Nephron progenitor cell (in vitro differentiated cells): Measurements from ENCODE around the gene CCDC70.

Source experiments
- DNase-seq: peaks from one replicate; pipeline ENCODE4 v3.0.0; 2021
- H3K27ac Mint-ChIP-seq: 2 replicates; pipeline ENCODE4 v1.8.0; 2021; ENCODE audit warnings: mild to moderate bottlenecking, moderate library complexity, mixed read lengths
- H3K27me3 Mint-ChIP-seq: 2 replicates; pipeline ENCODE4 v1.8.0; 2021; ENCODE audit warnings: mild to moderate bottlenecking, low read depth, mixed read lengths; ENCODE audit not compliant: poor library complexity
- H3K36me3 Mint-ChIP-seq: 2 replicates; pipeline ENCODE4 v1.8.0; 2021; ENCODE audit warnings: low read depth, mixed read lengths
- H3K4me1 Mint-ChIP-seq: 2 replicates; pipeline ENCODE4 v1.8.0; 2021; ENCODE audit warnings: mixed read lengths
- H3K4me3 Mint-ChIP-seq: 2 replicates; pipeline ENCODE4 v1.8.0; 2021; ENCODE audit warnings: mild to moderate bottlenecking, moderate library complexity, mixed read lengths
- H3K9me3 Mint-ChIP-seq: 2 replicates; pipeline ENCODE4 v1.8.0; 2021; ENCODE audit warnings: mild to moderate bottlenecking, moderate library complexity, mixed read lengths
- CTCF ChIP-seq: fragments of 200-600 bp; sonication (generic); IDR thresholded peaks from 2 replicates; pipeline ENCODE4 v1.5.0; 2021; ENCODE audit warnings: antibody characterized with exemption

The CCDC70 gene

DNA sequence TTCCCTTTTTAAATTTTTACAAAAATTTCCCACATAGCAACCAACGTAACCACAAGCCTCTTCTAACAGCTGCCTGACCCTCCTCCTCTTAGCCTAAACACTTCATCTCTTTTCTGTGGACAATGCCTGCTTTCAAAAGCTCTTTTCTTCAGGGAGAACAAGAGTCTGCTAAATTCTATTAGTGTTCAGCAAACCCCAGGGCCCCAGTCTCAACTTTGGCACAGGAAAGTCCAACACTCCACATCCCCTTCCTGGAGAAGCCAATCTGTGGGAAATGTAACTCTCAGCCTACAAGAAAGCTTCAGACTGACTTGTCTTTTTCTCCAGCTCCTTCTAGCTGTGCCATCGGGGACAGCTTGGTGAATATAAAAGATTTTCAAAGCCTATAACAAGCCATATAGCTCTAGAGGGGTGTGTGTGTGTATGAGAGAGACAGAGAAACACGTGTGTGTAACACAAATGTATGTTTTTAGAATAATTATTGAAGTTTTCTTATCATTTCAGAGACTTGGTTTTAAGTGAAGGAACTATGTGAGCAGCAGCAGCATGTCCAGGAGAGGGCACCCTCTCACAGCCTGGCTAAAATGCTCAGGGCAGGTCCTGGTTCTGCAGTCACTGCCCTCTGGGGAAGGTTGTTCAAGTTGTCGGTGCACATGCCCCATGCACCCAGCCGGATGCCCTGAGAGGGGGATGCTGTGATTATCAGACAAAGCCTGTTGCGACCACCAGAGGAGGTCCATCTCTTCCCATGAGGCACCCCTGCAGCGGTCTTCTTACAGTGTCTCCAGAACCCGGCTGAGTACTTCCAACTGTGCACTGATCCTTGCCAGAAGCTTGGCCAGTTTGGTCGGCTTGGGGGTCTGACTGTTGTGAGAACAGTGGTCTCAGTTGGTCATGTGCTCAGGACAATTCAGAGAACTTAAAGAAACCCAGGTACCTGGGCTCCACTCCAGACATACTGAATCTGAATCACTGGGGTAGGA, 34.4 kb downstream of the CCDC70 start:
- Mint-ChIP-seq H3K4me3 (no peak overlapping the region), H3K27ac (peak overlapping the region; percentile 5), H3K36me3 (no peaks in the 10 kb centered on the region), H3K27me3 (peaks cover 18% of the 10 kb centered on the region), H3K4me1 (peaks cover 25% of the 10 kb centered on the region), H3K9me3 (no peaks in the 10 kb centered on the region)
- peak; percentile 67 for TF ChIP-seq CTCF
- peak; percentile 59 for DNase-seq

DNA sequence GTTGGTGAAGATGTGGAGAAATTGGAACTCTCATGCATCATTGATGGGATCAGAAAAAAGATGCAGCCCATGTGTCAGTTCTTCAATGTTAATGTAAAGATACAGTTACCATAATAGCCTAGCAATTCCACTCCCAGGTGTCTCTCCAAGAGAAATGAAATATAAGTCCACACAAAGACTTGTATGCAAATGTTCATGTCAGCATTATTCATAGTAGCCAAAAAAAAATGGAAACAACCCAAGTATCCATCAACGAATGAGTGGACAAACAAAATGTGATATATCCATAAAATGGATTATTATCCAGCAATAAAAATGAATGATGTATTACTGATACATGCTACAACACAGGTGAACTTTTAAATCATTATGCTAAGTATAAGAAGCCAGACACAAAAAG, 38.7 kb downstream of the CCDC70 start:
- no peak overlapping the region for H3K4me3 Mint-ChIP-seq
- no peak for DNase-seq
- no peaks in the 10 kb centered on the region for H3K9me3 Mint-ChIP-seq
- H3K36me3 Mint-ChIP-seq = no peaks in the 10 kb centered on the region
- H3K4me1 Mint-ChIP-seq = peaks cover 5% of the 10 kb centered on the region
- no peak for TF ChIP-seq CTCF
- no peak overlapping the region for H3K27ac Mint-ChIP-seq
- peaks cover 22% of the 10 kb centered on the region for H3K27me3 Mint-ChIP-seq

DNA sequence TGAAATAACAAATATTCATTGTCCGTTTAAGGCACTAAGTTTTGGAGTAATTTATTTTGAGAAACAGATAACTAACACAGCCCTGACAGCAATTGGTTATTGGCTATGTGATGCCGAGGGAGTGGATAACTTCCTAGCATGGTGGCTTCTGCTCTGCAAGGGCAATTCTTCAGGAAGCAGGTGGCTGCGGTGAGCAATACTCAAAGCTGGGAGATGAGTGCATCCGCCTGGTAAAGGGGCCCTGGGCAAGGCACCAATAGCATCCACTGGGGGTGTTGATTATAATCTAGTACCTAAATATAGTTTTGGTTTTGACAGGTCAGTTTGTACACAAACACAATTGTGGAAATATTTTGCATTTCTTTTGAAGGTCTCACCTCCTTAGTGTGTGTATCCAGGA, 41.0 kb downstream of the CCDC70 start:
- Mint-ChIP-seq H3K4me3 (no peak overlapping the region), H3K27me3 (peaks cover 27% of the 10 kb centered on the region), H3K36me3 (no peaks in the 10 kb centered on the region), H3K4me1 (no peaks in the 10 kb centered on the region), H3K27ac (no peak overlapping the region), H3K9me3 (no peaks in the 10 kb centered on the region)
- no peak for DNase-seq
- no peak for TF ChIP-seq CTCF

- H3K9me3 Mint-ChIP-seq = no peaks in the 10 kb centered on the region
- peak overlapping the region; percentile 10 for H3K27ac Mint-ChIP-seq
- H3K27me3 Mint-ChIP-seq = peaks cover 30% of the 10 kb centered on the region
- no peak for TF ChIP-seq CTCF
- no peak for DNase-seq
- no peaks in the 10 kb centered on the region for H3K4me1 Mint-ChIP-seq
- no peak overlapping the region for H3K4me3 Mint-ChIP-seq
- no peaks in the 10 kb centered on the region for H3K36me3 Mint-ChIP-seq
These were observed 44.0 kb downstream of the CCDC70 start for GRCh38 chr13:51905787-51906186.

- Mint-ChIP-seq H3K4me1 (peaks cover 4% of the 10 kb centered on the region), H3K36me3 (no peaks in the 10 kb centered on the region), H3K9me3 (no peaks in the 10 kb centered on the region), H3K4me3 (no peak overlapping the region), H3K27ac (no peak overlapping the region), H3K27me3 (peaks cover 32% of the 10 kb centered on the region)
- no peak for DNase-seq
- no peak for TF ChIP-seq CTCF
These were observed 44.8 kb downstream of the CCDC70 start for GRCh38 chr13:51906581-51906980.
